ENCODE measurements around the gene SMYD3. TPM values are rescaled to one million over a fixed set of nuclear protein-coding genes. Genes with fewer than 3 reads are reported as not detected.
"Not testable (repeated sequence)": the region's sequence is repeated elsewhere in the genome, so short reads cannot be mapped to it uniquely, and the experiment has no call there.

SMYD3 gene
- total RNA-seq, 3 donors from 2014 or later, result 16.8 to 28.8 (median 19.5) TPM

- intact Hi-C loops (cut with DNase I; ENCODE audit: low total_unique reads), result no loop called here
- Histone ChIP-seq H3K27me3 (no peaks in the 10 kb centered on the region), H3K4me1 (no peaks in the 10 kb centered on the region), H3K36me3 (no peaks in the 10 kb centered on the region), H3K9me3 (no peaks in the 10 kb centered on the region), H3K27ac (no peak overlapping the region), H3K4me3 (no peak overlapping the region)
- no peak for DNase-seq (ENCODE audit: low spot score in 2 of 2)
- TF ChIP-seq, protein P1, sequence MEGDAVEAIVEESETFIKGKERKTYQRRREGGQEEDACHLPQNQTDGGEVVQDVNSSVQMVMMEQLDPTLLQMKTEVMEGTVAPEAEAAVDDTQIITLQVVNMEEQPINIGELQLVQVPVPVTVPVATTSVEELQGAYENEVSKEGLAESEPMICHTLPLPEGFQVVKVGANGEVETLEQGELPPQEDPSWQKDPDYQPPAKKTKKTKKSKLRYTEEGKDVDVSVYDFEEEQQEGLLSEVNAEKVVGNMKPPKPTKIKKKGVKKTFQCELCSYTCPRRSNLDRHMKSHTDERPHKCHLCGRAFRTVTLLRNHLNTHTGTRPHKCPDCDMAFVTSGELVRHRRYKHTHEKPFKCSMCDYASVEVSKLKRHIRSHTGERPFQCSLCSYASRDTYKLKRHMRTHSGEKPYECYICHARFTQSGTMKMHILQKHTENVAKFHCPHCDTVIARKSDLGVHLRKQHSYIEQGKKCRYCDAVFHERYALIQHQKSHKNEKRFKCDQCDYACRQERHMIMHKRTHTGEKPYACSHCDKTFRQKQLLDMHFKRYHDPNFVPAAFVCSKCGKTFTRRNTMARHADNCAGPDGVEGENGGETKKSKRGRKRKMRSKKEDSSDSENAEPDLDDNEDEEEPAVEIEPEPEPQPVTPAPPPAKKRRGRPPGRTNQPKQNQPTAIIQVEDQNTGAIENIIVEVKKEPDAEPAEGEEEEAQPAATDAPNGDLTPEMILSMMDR (IDR thresholded peaks at IDR 0.05), result no peak
- no peak for TF ChIP-seq POLR2A (IDR thresholded peaks at IDR 0.05)
- no peak for TF ChIP-seq POLR2AphosphoS5 (IDR thresholded peaks at IDR 0.05)
Measured at GRCh38 chr1:245717611-245718010, 789.5 kb downstream of the SMYD3 start.

DNA sequence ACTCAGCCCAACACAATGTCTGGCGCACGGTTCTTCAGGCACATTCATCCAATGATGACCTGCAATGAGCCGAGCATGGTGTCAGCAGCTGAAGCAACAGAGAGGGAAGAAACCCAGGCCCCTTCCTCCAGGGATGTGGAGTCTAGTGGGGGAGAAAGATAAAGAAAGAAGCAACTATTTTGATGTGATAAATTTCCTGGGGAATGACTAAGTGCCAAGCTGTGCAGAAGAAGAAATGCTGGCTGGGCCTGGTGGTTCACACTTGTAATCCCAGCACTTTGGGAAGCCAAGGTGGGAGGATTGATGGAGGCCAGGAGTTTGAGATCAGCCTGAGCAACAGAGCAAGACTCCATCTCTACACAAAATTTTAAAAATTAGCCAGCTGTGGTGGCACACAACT, 790.5 kb downstream of the SMYD3 start:
- intact Hi-C loops (cut with DNase I; ENCODE audit: low total_unique reads), result no loop called here
- TF ChIP-seq POLR2AphosphoS5 (IDR thresholded peaks at IDR 0.05) (no peak), POLR2A (IDR thresholded peaks at IDR 0.05) (no peak)
- TF ChIP-seq, protein P1 (IDR thresholded peaks at IDR 0.05), result no peak
- Histone ChIP-seq H3K9me3 (no peaks in the 10 kb centered on the region), H3K4me1 (no peaks in the 10 kb centered on the region), H3K4me3 (no peak overlapping the region), H3K36me3 (no peaks in the 10 kb centered on the region), H3K27ac (no peak overlapping the region), H3K27me3 (no peaks in the 10 kb centered on the region)
- DNase-seq (ENCODE audit: low spot score in 2 of 2), result no peak

DNA sequence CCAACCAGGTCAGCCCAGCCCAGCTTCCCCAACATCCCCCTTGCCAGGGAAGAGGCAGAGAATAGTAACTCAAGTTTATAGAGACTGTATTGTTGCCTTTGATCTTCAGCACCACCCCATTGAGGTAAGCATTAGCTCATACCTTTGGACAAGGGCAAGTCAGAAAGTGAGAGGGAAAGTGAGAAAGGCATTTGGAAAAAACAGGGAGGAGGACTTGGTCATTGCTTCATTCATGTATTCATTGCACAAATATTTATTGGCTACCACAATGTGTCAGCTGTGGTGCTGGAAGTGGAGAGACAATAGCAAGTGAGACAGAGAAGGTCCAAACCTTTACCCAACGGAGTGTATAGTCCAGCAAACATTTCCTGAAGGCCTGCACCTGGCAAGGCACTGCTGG, 791.1 kb downstream of the SMYD3 start:
- Histone ChIP-seq H3K4me1 (no peaks in the 10 kb centered on the region), H3K36me3 (no peaks in the 10 kb centered on the region), H3K4me3 (no peak overlapping the region), H3K9me3 (no peaks in the 10 kb centered on the region), H3K27ac (no peak overlapping the region), H3K27me3 (no peaks in the 10 kb centered on the region)
- intact Hi-C loops (cut with DNase I; ENCODE audit: low total_unique reads), result no loop called here
- no peak for TF ChIP-seq POLR2AphosphoS5 (IDR thresholded peaks at IDR 0.05)
- TF ChIP-seq POLR2A (IDR thresholded peaks at IDR 0.05), result no peak
- TF ChIP-seq, protein P1 (IDR thresholded peaks at IDR 0.05), result no peak
- DNase-seq (ENCODE audit: low spot score in 2 of 2), result no peak

DNA sequence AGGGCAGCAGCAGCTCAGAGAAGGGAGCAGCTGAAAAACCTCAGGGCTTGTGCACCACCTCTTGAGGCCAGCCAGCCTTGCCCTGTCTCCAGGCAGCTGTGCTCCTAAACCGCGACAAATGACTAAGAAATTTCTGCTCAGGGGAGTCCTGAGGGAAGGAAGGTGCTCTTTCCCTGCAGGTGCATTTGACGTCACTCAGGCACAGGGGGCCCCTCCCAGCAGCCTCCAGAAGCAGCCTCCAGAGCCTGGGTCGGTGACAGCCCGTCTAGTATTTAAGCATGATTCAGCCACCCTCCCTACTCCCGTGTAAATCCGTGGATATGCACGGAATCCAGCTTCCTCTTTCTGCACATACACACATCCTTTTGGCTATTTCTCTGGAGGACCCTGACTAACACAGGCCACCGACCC, 791.8 kb downstream of the SMYD3 start:
- intact Hi-C loops (cut with DNase I; ENCODE audit: low total_unique reads), result no loop called here
- no peak overlapping the region for H3K4me3 ChIP-seq
- no peaks in the 10 kb centered on the region for H3K4me1 ChIP-seq
- TF ChIP-seq POLR2AphosphoS5 (IDR thresholded peaks at IDR 0.05), result no peak
- TF ChIP-seq, protein P1 (IDR thresholded peaks at IDR 0.05), result no peak
- TF ChIP-seq POLR2A (IDR thresholded peaks at IDR 0.05), result no peak
- H3K27me3 ChIP-seq, result no peaks in the 10 kb centered on the region
- no peak for DNase-seq (ENCODE audit: low spot score in 2 of 2)
- no peak overlapping the region for H3K27ac ChIP-seq
- H3K9me3 ChIP-seq, result no peaks in the 10 kb centered on the region
- no peaks in the 10 kb centered on the region for H3K36me3 ChIP-seq

GRCh38 chr1:245714027-245714426, 793.1 kb downstream of the SMYD3 start:
- intact Hi-C loops (cut with DNase I; ENCODE audit: low total_unique reads), result not testable (repeated sequence)

More at GRCh38 chr1:245714027-245714426, 793.1 kb downstream of the SMYD3 start:
- not testable (repeated sequence) for H3K4me1 ChIP-seq; H3K27me3 ChIP-seq; H3K27ac ChIP-seq; H3K36me3 ChIP-seq; DNase-seq (ENCODE audit: low spot score in 2 of 2); H3K4me3 ChIP-seq; H3K9me3 ChIP-seq
